ENCODE results near the gene ARHGAP15. TPM values are rescaled to one million over a fixed set of nuclear protein-coding genes. Genes with fewer than 3 reads are reported as not detected.

The ARHGAP15 gene
- total RNA-seq, 4 donors from 2014 or later: 1.7 to 16.8 (median 3.7) TPM

DNA sequence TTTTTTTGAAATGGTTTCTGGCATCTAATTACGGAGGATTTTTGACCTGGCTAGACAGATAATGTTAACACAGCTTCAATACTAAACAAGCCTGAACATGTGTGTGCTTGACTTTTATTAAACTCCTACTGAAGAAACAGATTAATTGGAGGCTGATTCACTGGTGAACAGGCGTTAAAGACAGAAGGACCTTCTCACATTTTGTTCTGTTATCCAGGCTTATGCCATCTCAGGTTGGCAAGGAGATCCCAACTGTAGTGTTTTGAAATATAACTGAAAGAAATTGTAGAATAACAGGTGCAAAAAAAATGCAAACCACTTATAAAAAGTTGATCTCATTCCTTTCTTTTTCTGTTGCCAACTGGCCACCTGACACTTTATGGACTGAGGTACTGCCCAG, 269.6 kb downstream of the ARHGAP15 start:
- Histone ChIP-seq H3K36me3 (no peaks in the 10 kb centered on the region), H3K4me1 (peaks cover 4 to 25% (median 11%) of the 10 kb centered on the region in 3 donors), H3K4me3 (no peak overlapping the region), H3K9me3 (no peaks in the 10 kb centered on the region), H3K27ac (no peak overlapping the region), H3K27me3 (no peaks in the 10 kb centered on the region)
- intact Hi-C loops (cut with DNase I): no loop called here
- 27 to 38% methylated on average over 2 of the region's 2 CpGs for WGBS, 2 donors
- no peak for DNase-seq
- TF ChIP-seq, protein P1, sequence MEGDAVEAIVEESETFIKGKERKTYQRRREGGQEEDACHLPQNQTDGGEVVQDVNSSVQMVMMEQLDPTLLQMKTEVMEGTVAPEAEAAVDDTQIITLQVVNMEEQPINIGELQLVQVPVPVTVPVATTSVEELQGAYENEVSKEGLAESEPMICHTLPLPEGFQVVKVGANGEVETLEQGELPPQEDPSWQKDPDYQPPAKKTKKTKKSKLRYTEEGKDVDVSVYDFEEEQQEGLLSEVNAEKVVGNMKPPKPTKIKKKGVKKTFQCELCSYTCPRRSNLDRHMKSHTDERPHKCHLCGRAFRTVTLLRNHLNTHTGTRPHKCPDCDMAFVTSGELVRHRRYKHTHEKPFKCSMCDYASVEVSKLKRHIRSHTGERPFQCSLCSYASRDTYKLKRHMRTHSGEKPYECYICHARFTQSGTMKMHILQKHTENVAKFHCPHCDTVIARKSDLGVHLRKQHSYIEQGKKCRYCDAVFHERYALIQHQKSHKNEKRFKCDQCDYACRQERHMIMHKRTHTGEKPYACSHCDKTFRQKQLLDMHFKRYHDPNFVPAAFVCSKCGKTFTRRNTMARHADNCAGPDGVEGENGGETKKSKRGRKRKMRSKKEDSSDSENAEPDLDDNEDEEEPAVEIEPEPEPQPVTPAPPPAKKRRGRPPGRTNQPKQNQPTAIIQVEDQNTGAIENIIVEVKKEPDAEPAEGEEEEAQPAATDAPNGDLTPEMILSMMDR (IDR thresholded peaks at IDR 0.05): no peak
- no peak for TF ChIP-seq POLR2A (IDR thresholded peaks at IDR 0.05)

DNA sequence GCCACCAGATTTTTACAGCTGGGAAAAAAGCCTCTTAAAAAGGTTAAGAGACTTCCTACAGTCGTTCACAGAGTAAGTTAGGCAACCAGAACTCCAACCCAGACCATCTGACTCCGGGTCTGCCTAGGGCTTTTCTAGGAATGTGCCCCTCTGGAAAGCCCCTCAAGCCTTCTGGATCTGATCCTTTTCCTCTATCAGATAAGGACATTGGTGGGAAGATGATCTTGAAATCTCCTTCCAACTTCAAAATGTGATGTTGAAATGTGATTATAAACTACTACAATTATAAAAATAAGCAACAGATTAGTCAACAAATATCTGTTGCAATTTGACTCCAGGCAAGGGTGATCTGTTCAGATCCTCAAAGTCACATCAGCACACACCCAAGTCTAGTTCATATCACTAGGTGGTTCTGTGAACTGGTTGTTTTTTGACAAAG, 270.4 kb downstream of the ARHGAP15 start:
- no peak for DNase-seq
- intact Hi-C loops (cut with DNase I): no loop called here
- no peaks in the 10 kb centered on the region for H3K36me3 ChIP-seq
- H3K27me3 ChIP-seq: no peaks in the 10 kb centered on the region
- TF ChIP-seq, protein P1 (IDR thresholded peaks at IDR 0.05): no peak
- no peak for TF ChIP-seq POLR2A (IDR thresholded peaks at IDR 0.05)
- no peaks in the 10 kb centered on the region for H3K9me3 ChIP-seq
- H3K27ac ChIP-seq: no peak overlapping the region
- WGBS, 2 donors: 54 to 75% methylated on average over 2 of the region's 2 CpGs
- no peak overlapping the region for H3K4me3 ChIP-seq
- peaks cover 4 to 25% (median 11%) of the 10 kb centered on the region in 3 donors for H3K4me1 ChIP-seq

DNA sequence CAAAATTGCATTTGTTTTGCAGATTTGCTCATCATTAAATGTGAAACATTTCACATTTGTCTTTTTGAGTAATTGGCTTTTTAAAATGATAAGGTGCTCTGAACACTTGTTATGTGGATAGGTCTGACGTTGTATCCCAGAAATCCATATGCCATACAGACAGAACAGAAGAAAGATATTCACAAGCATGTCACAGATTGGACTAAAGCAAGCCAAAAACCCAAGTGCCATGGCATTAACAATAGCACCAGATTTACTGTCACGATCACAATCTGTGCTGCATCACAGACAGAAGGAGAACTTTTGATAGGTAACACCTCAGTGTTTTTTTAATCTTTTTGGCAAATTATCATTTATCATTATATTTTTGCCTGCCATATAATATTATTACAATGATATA, 272.6 kb downstream of the ARHGAP15 start:
- no peak for DNase-seq
- no peak for TF ChIP-seq POLR2A (IDR thresholded peaks at IDR 0.05)
- TF ChIP-seq, protein P1 (IDR thresholded peaks at IDR 0.05): no peak
- Histone ChIP-seq H3K9me3 (no peaks in the 10 kb centered on the region), H3K4me3 (no peak overlapping the region), H3K4me1 (peaks cover 4 to 25% (median 11%) of the 10 kb centered on the region in 3 donors), H3K27ac (no peak overlapping the region), H3K27me3 (no peaks in the 10 kb centered on the region), H3K36me3 (no peaks in the 10 kb centered on the region)
- 76 to 80% methylated on average over 2 of the region's 2 CpGs for WGBS, 2 donors
- intact Hi-C loops (cut with DNase I): no loop called here

DNA sequence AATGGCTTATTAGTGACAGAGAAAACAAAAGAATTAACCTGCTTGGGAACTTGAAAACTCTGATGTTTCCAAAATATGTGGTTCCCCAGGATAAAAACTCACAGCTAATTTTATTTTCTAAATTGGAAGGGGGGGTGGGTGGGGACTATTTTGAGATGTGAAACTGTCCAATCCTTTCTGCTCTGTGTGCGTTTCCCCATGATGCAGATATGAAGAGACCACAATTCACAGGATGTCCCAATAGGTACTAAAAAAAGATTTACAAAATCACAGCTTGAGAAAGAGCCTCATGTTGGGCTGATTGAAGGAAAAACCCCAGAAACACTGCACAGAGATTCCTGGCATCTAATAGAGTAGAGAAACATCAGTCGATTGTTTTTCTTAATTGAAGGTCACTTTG, 273.2 kb downstream of the ARHGAP15 start:
- Histone ChIP-seq H3K4me3 (no peak overlapping the region), H3K36me3 (no peaks in the 10 kb centered on the region), H3K27ac (no peak overlapping the region), H3K4me1 (peaks cover 4 to 24% (median 11%) of the 10 kb centered on the region in 3 donors), H3K27me3 (no peaks in the 10 kb centered on the region), H3K9me3 (no peaks in the 10 kb centered on the region)
- 78 to 87% methylated on average over 2 of the region's 2 CpGs for WGBS, 2 donors
- TF ChIP-seq POLR2A (IDR thresholded peaks at IDR 0.05): no peak
- TF ChIP-seq, protein P1 (IDR thresholded peaks at IDR 0.05): no peak
- intact Hi-C loops (cut with DNase I): no loop called here
- DNase-seq: no peak

DNA sequence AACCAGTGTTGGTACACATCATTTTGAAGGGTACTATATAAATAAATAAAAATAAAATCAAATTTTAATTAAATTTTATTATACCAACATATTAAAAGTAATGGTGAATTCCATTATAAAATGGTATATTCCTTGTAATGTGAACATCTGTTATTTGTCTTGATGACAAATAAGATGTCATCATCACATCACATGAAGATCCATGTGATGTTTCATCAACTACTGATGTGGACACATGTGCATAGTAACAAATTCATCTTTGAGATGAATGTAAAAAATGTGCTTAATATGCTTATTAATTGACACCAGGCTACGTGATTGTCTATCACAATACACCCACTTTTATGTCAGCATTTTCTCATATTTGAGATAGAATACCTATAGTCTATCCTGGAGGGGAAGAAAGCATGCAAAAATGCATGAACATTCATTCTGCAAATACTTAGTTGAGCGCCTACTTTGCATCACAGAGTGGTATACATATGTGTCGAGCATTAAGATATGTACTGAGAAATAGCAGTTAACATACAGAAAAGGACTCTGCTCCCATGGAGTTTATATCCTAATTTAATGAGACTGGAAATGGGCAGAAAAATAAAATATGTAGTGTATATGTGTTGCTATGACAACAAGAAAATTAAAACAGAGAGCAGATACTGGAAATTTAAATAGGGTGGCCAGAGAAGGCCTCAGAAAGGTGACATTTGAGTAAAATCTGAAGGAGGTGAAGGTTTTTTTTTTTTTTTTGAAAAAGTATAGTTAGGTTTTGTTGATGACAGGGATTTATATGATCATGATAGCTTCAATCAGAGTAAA, 281.1 kb downstream of the ARHGAP15 start:
- no peak for DNase-seq
- WGBS, 2 donors: 93% methylated on average over 3 of the region's 3 CpGs
- H3K27me3 ChIP-seq: no peaks in the 10 kb centered on the region
- intact Hi-C loops (cut with DNase I): no loop called here
- H3K4me1 ChIP-seq: no peaks in the 10 kb centered on the region
- H3K36me3 ChIP-seq: no peaks in the 10 kb centered on the region
- no peaks in the 10 kb centered on the region for H3K9me3 ChIP-seq
- TF ChIP-seq POLR2A (IDR thresholded peaks at IDR 0.05): no peak
- TF ChIP-seq, protein P1 (IDR thresholded peaks at IDR 0.05): no peak
- no peak overlapping the region for H3K4me3 ChIP-seq
- no peak overlapping the region for H3K27ac ChIP-seq

All from esophagus squamous epithelium (tissue), 5 donors.